Endothelial cell (in vitro differentiated cells): ENCODE measurements around the gene ORC3. TPM values are rescaled to one million over a fixed set of nuclear protein-coding genes. Genes with fewer than 3 reads are reported as not detected.

Experiments
- DNase-seq: peaks from one replicate; pipeline ENCODE4 v3.0.0; 2021; ENCODE audit warnings: low spot score
- H3K27ac Mint-ChIP-seq: one replicate; pipeline ENCODE4 v1.8.0; 2021; ENCODE audit warnings: mixed read lengths, inconsistent platforms; ENCODE audit not compliant: unreplicated experiment
- H3K27me3 Mint-ChIP-seq: one replicate; pipeline ENCODE4 v1.8.0; 2021; ENCODE audit warnings: mild to moderate bottlenecking, moderate library complexity, mixed read lengths, inconsistent platforms; ENCODE audit not compliant: unreplicated experiment
- H3K36me3 Mint-ChIP-seq: one replicate; pipeline ENCODE4 v1.8.0; 2021; ENCODE audit warnings: mild to moderate bottlenecking, low read depth, mixed read lengths, inconsistent platforms; ENCODE audit not compliant: unreplicated experiment
- H3K4me1 Mint-ChIP-seq: one replicate; pipeline ENCODE4 v1.8.0; 2021; ENCODE audit warnings: mild to moderate bottlenecking, mixed read lengths, inconsistent platforms; ENCODE audit not compliant: unreplicated experiment
- H3K4me3 Mint-ChIP-seq: one replicate; pipeline ENCODE4 v1.8.0; 2021; ENCODE audit warnings: mild to moderate bottlenecking, mixed read lengths, inconsistent platforms; ENCODE audit not compliant: unreplicated experiment
- H3K9me3 Mint-ChIP-seq: one replicate; pipeline ENCODE4 v1.8.0; 2021; ENCODE audit warnings: mixed read lengths, inconsistent platforms; ENCODE audit not compliant: unreplicated experiment
- total RNA-seq: library from RNA; stranded (reverse); fragmentation: NEBNext Ultra II Directional; extraction: Animal tissue kit (Norgen Biotek cat#: 25700); gene quantifications from one replicate; pipeline ENCODE4 v1.2.1, GENCODE V29; 2021; ENCODE audit not compliant: unreplicated experiment
- TF ChIP-seq, protein P1 (sequence below): fragments of 200-600 bp; sonication (generic); IDR thresholded peaks from one replicate; pipeline ENCODE4 v1.5.0; 2021; ENCODE audit warnings: antibody characterized with exemption; ENCODE audit not compliant: unreplicated experiment

Gene ORC3
- total RNA-seq, 1 donor from 2014 or later, result 22.5 TPM

GRCh38 chr6:87654875-87655454, 65.0 kb downstream of the ORC3 start:
- Mint-ChIP-seq H3K9me3 (no peaks in the 10 kb centered on the region), H3K27me3 (no peaks in the 10 kb centered on the region), H3K4me3 (no peak overlapping the region), H3K27ac (no peak overlapping the region), H3K36me3 (peaks cover 12% of the 10 kb centered on the region), H3K4me1 (peaks cover 9% of the 10 kb centered on the region)
- TF ChIP-seq, protein P1, sequence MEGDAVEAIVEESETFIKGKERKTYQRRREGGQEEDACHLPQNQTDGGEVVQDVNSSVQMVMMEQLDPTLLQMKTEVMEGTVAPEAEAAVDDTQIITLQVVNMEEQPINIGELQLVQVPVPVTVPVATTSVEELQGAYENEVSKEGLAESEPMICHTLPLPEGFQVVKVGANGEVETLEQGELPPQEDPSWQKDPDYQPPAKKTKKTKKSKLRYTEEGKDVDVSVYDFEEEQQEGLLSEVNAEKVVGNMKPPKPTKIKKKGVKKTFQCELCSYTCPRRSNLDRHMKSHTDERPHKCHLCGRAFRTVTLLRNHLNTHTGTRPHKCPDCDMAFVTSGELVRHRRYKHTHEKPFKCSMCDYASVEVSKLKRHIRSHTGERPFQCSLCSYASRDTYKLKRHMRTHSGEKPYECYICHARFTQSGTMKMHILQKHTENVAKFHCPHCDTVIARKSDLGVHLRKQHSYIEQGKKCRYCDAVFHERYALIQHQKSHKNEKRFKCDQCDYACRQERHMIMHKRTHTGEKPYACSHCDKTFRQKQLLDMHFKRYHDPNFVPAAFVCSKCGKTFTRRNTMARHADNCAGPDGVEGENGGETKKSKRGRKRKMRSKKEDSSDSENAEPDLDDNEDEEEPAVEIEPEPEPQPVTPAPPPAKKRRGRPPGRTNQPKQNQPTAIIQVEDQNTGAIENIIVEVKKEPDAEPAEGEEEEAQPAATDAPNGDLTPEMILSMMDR, result no peak
- DNase-seq, result no peak

DNA sequence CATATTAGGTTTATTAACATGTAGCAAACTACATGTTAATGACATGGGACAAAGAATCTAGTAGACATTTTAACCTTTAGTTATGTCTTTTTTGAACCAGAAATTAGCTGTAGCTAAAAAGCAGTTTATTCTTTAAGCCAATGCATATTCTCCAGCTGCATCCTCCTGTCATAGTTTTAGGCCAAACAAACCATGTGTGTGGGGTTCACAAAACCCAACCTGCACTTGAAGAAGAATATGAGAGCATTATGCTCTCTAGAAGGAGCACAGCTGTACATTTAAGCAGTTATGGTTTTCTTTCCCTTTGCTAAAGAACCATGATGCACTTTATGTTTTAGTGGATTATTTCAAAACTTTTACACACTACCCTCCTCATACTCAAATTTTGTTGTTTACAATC, 65.9 kb downstream of the ORC3 start:
- no peak overlapping the region for H3K4me3 Mint-ChIP-seq
- no peaks in the 10 kb centered on the region for H3K27me3 Mint-ChIP-seq
- peaks cover 12% of the 10 kb centered on the region for H3K36me3 Mint-ChIP-seq
- H3K4me1 Mint-ChIP-seq, result peaks cover 9% of the 10 kb centered on the region
- no peak for DNase-seq
- no peaks in the 10 kb centered on the region for H3K9me3 Mint-ChIP-seq
- TF ChIP-seq, protein P1, result no peak
- H3K27ac Mint-ChIP-seq, result no peak overlapping the region

- Mint-ChIP-seq H3K36me3 (peaks cover 15% of the 10 kb centered on the region), H3K4me1 (peaks cover 9% of the 10 kb centered on the region), H3K9me3 (no peaks in the 10 kb centered on the region), H3K27ac (peak overlapping the region; percentile 10), H3K27me3 (no peaks in the 10 kb centered on the region), H3K4me3 (no peak overlapping the region)
- DNase-seq, result no peak
- TF ChIP-seq, protein P1, result no peak
Observed at GRCh38 chr6:87656857-87657256, 66.9 kb downstream of the ORC3 start.

GRCh38 chr6:87658516-87658915, 68.6 kb downstream of the ORC3 start:
- no peak overlapping the region for H3K4me3 Mint-ChIP-seq
- peaks cover 15% of the 10 kb centered on the region for H3K36me3 Mint-ChIP-seq
- H3K4me1 Mint-ChIP-seq, result peaks cover 9% of the 10 kb centered on the region
- no peaks in the 10 kb centered on the region for H3K27me3 Mint-ChIP-seq
- no peaks in the 10 kb centered on the region for H3K9me3 Mint-ChIP-seq
- TF ChIP-seq, protein P1, result no peak
- DNase-seq, result no peak
- no peak overlapping the region for H3K27ac Mint-ChIP-seq

DNA sequence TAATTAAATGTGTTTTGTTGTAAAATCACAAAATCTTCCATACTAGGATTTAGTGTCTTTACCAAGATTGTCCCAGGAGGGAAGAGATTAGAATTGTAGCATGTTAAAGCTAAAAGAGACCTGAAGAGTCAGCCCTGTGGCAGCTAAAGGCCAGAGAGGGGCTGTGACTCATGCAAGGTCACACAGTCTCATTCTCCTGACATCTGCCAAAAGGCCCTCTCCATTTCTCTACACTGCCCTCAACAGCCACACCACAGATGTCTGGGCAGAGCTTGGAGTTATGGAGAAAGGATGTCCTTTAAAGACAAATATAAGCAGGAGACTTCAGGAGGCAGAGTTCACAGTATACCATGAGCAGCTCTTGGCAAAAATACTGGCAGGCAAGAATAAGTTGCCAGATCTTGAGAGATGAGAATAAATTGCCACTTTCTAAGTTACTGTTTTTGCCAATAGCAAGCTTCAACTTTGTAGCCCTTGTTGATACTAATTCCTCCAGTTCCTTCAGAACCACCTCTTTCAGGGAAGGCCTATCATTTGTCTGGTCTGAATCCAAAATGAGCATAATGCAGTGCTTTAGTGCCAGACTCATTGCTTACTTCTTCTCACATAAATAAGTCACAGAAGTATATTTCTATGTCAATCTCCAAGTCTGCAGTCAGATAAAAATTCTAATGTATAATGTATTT, 70.4 kb downstream of the ORC3 start:
- no peak for DNase-seq

More for the DNA sequence above, 70.4 kb downstream of the ORC3 start:
- TF ChIP-seq, protein P1, result no peak
- H3K9me3 Mint-ChIP-seq, result no peaks in the 10 kb centered on the region
- no peaks in the 10 kb centered on the region for H3K27me3 Mint-ChIP-seq
- H3K36me3 Mint-ChIP-seq, result peaks cover 15% of the 10 kb centered on the region
- peaks cover 9% of the 10 kb centered on the region for H3K4me1 Mint-ChIP-seq
- H3K4me3 Mint-ChIP-seq, result no peak overlapping the region
- no peak overlapping the region for H3K27ac Mint-ChIP-seq
